Cardiac muscle cell (in vitro differentiated cells and primary cell): Measurements from ENCODE around the gene ZNF580. TPM values are rescaled to one million over a fixed set of nuclear protein-coding genes. Genes with fewer than 3 reads are reported as not detected.

Experiments
- DNase-seq, 2 donors: peaks; one replicate each; pipeline versions ENCODE4 v3.0.0 to v3.0.0-alpha.2; 2010 to 2017; ENCODE audit warnings: low read depth in 1 of 2, low spot score in 1 of 2
- H3K27ac ChIP-seq: fragments of 200-600 bp; sonication (generic); 2 replicates; pipeline ENCODE4 v1.5.1; 2016
- H3K27me3 ChIP-seq: fragments of 200-600 bp; sonication (generic); 2 replicates; pipeline ENCODE4 v1.6.0; 2016; ENCODE audit warnings: control low read depth
- H3K36me3 ChIP-seq: fragments of 200-600 bp; sonication (generic); 2 replicates; pipeline ENCODE4 v1.5.1; 2016; ENCODE audit warnings: control low read depth
- H3K4me1 ChIP-seq: fragments of 200-600 bp; sonication (generic); 2 replicates; pipeline ENCODE4 v1.8.1; 2017; ENCODE audit warnings: low read depth, mild to moderate bottlenecking, mixed run types
- H3K4me3 ChIP-seq: fragments of 200-600 bp; sonication (generic); 2 replicates; pipeline ENCODE4 v1.5.1; 2016; ENCODE audit warnings: mild to moderate bottlenecking
- H3K9me3 ChIP-seq: fragments of 200-600 bp; sonication (generic); 2 replicates; pipeline ENCODE4 v1.5.1; 2017; ENCODE audit warnings: low read depth, mild to moderate bottlenecking, control low read depth
- CTCF ChIP-seq: IDR thresholded peaks from 2 replicates; pipeline ENCODE4 v1.5.1; 2012; ENCODE audit warnings: low read depth, mild to moderate bottlenecking, low read length
- polyA plus RNA-seq: library from polyadenylated mRNA; unstranded; fragments of >200 nt; fragmentation: Nextera tagmentation; extraction: Ambion mirVana; gene quantifications from 2 replicates; pipeline ENCODE4 v1.2.1, GENCODE V29; 2016
- total RNA-seq: library from RNA; depleted of rRNA; stranded (reverse); fragments of >200 nt; gene quantifications from 2 replicates; pipeline ENCODE4 v1.2.3, GENCODE V29; 2016

Gene ZNF580
- total RNA-seq (78.4 and 84.9 TPM in 2 replicates), polyA plus RNA-seq (104 and 124 TPM in 2 replicates)

DNA sequence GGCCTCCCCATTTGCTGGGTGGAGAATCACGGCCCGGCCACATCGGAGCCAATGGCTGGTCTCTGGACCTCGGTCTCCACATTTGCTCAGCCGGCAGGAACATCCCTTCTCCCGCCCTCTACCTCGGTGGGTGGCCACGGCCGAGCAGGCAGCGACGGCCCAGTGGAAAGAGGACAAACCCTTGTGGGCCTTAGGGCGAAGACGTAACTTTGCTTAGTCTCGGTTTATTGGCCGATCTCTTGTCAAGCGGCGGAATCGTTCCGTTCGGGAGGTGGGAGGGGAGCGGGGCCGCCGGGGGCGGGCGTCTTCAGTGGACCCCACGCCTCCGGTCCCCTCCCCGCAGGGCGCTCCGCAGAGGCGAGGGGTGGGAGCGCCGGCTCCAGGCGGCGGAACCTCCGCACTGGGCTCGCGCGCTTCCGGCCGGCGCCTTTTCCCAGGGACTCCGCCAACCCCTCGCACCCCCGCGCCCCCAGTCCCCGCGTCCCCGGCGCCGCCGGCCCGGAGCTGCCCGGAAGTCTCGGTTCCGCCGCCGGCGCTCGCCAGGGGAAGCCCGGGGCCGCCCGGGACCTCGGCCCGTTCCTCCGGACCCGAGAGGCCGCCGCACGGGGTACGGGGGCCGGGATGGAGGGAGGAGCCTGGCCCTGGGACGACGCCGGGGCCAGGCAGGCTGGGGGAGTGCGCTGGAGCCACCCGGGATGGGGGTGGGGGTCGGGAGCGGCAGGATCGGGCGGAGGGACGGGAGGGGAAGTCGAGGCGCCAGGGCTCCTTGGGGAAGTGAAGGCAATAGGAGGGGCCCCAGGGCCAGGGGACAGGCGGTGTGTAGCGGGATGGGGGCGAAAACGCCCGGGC lies at the start of gene ZNF580:
TSS of gene ZNF580 (plus strand) at position 426 of the 849 bp plus-strand sequence. CDS start 1,507 bp downstream, outside the sequence.
- peak within 1 kb of the TSS; percentile 91 for H3K27ac ChIP-seq
- TF ChIP-seq CTCF: no peak
- H3K9me3 ChIP-seq: no peaks in the 10 kb centered on the region
- H3K4me1 ChIP-seq: peaks cover 19% of the 10 kb centered on the region
- DNase-seq: peak; percentile 73 to 93
- no peaks in the 10 kb centered on the region for H3K27me3 ChIP-seq
- H3K4me3 ChIP-seq: peak within 1 kb of the TSS; percentile 95
- no peaks in the 10 kb centered on the region for H3K36me3 ChIP-seq

DNA sequence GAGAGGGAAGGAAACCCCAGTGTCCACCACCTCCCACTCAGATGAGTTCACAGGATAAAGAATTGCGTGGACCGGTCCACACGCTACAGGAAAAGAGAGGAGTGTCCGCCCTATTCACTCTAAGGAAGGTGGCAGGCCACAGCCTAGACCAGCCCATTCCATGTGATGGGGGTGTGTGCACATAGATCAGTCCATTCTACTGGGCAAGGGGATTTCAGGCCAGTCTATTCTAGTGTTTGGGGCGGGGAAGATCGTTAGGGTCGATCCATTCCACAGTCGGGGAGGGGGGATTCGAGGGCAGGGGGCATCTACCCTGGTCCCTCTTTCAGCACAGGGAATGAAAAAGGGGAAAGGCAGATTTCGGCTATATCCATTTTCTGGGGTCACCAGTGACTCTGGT lies 49.2 kb upstream of the ZNF580 start:
- Histone ChIP-seq H3K27me3 (no peaks in the 10 kb centered on the region), H3K4me3 (no peak overlapping the region), H3K27ac (no peak overlapping the region), H3K9me3 (no peaks in the 10 kb centered on the region), H3K4me1 (peaks cover 3% of the 10 kb centered on the region), H3K36me3 (peaks cover 9% of the 10 kb centered on the region)
- TF ChIP-seq CTCF: no peak
- DNase-seq: no peak

- no peaks in the 10 kb centered on the region for H3K4me1 ChIP-seq
- H3K36me3 ChIP-seq: peaks cover 9% of the 10 kb centered on the region
- H3K27ac ChIP-seq: no peak overlapping the region
- no peak for TF ChIP-seq CTCF
- H3K4me3 ChIP-seq: no peak overlapping the region
- H3K9me3 ChIP-seq: no peaks in the 10 kb centered on the region
- DNase-seq: no peak
- no peaks in the 10 kb centered on the region for H3K27me3 ChIP-seq
Observed at GRCh38 chr19:55592391-55593090, 48.3 kb upstream of the ZNF580 start.

DNA sequence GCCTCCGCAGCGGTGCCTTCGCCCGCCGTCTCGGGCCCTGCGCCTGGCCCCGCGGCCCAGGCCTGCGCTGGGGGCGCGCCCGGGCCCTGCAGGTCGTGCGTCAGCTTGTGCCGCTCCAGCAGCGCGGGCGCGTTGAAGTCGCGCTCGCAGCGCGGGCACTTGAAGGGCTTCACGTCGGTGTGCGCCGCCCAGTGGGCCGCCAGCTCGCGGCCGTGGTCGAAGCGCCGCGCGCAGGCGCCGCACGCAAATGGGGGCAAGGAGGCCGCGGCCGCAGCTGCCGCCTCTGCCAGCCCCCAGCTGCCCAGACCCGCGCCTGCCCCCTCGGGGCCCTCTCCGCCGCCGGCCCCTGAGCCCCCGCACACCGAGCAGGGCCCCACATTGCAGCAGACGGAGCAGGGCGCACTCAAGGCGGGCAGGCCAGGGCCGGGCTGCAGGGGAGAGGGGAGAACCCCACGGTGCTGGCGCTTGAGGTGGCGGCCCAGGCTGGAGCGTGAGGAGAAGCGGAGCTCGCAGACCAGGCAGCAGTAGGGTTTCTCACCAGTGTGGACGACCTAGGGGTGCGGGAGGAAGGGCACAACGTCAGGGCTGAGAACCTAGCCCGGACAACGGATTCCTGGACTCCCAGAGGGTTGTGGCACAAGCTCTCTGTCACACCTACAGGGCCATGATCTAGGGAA lies 47.6 kb upstream of the ZNF580 start:
- peaks cover 9% of the 10 kb centered on the region for H3K36me3 ChIP-seq
- DNase-seq: no peak
- no peaks in the 10 kb centered on the region for H3K27me3 ChIP-seq
- no peak overlapping the region for H3K4me3 ChIP-seq
- no peak for TF ChIP-seq CTCF
- H3K4me1 ChIP-seq: no peaks in the 10 kb centered on the region
- no peak overlapping the region for H3K27ac ChIP-seq
- H3K9me3 ChIP-seq: no peaks in the 10 kb centered on the region

DNA sequence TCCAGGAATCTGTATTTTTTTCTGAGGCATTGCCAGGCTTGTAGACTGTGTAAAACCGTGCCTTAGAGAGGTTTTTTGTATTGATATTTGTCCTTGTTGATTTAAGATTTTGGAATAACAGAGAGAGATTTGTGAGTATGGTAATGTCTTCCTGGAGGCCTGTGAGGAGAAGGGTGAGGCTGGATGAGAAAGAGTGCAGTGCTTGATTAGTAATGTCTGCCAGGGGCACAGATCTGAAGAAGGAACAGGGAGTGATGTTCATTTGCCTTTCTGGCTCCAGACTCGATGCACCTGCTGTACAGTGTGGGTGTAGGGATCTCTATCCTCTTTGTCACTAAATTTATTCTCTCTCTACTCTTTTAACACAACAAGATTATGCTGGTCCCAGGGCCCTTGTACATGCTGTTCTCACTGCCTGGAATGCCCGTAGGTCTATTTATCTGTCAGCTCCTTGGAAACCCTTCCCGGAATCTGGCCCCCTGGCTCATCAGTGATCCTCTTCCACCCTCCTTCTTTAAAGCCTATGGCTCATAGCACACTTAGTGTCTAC lies 45.7 kb upstream of the ZNF580 start:
- no peak for TF ChIP-seq CTCF
- no peak for DNase-seq
- no peaks in the 10 kb centered on the region for H3K27me3 ChIP-seq
- H3K36me3 ChIP-seq: peaks cover 9% of the 10 kb centered on the region
- no peaks in the 10 kb centered on the region for H3K9me3 ChIP-seq
- H3K4me3 ChIP-seq: no peak overlapping the region
- H3K4me1 ChIP-seq: no peaks in the 10 kb centered on the region
- H3K27ac ChIP-seq: no peak overlapping the region
